Activated effector memory CD4-positive, alpha-beta T cell treated with Interleukin-2 at 50 U/mL for 16 hours (primary cell): Measurements from ENCODE around the gene HADH.

ENCODE experiments used
- DNase-seq: peaks from one replicate; pipeline ENCODE4 v3.0.0-alpha.2; 2020

The HADH gene

DNA sequence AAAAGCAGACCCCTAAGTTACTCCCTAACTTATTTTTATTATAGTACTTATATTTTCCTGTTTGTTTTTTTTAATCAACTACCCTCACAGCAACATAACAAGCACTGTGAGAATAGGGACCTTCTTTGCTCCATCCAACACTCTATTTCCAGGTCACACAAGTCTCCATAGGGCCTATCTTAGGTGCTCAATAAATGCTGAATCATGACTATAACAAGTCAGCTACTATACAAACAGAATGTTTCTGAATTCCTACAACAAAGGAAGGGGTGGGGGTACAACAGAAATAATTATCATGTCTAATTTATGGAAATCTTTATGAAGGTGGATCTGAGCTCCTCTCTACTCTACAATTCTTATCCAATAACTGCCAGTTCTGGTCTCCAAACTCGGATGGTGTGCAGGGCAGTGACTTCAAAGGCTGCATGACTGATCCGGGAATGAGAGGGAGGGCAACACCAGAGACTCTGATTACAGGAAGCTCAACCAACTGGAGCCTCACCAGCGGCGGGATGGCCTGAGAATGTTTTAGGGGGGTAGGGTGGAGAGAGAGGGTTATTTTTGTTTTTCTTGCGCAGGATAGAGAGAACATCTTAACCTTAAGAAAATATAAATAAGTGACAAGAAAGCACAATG, 71.1 kb downstream of the HADH start:
- no peak for DNase-seq

- no peak for DNase-seq
Measured at GRCh38 chr4:108068442-108068841, 78.8 kb downstream of the HADH start.

GRCh38 chr4:108070775-108071174, 81.1 kb downstream of the HADH start:
- DNase-seq = no peak

- DNase-seq = peak; percentile 46
Measured at GRCh38 chr4:108072300-108072699, 82.6 kb downstream of the HADH start.

GRCh38 chr4:108078024-108078733, 88.5 kb downstream of the HADH start:
- no peak for DNase-seq

GRCh38 chr4:108080747-108081146, 91.1 kb downstream of the HADH start:
- DNase-seq = peak; percentile 14

DNA sequence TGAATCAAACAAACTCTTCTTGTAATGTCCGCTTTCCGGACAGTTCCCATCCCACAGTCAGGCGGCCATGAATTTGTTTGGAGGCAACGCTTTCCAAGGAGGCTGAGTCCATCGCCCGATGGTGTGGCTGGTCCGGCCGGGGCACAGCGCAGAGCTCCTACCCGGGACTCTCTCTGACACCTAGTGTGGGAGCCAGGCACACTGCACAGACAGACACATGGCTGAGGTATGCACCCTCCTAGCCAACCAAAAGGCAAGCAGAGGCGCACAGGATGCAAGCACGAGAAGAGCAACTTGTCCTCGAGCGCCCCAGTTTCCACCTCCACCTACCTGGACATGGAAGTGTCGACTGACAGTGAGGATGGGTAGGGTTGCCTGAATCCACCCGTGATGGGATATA, 91.6 kb downstream of the HADH start:
- DNase-seq = no peak
